ENCODE data around the gene KIF7. TPM values are rescaled to one million over a fixed set of nuclear protein-coding genes. Genes with fewer than 3 reads are reported as not detected.

KIF7 gene
- total and polyA plus RNA-seq, 2 donors, result 9.4 to 9.9 TPM

DNA sequence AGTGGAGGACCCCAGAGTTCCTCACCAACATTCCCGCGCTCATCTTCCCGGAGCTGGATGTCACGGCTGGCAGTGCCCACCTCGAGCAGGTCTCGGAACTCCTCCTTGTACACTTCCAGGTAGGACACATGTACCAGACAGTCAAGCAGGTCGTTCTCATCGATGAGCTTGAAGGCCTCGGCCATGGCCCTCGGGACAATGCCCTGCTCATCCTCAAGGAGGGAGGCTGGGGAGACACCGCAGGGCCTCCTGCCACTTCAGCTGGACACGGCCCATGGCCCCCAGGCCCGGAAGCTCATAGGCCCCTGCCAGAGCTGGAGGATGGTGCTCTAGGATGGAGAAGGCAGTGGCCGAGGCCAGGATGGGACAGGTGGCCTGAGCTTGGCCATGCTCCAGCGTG is 5.6 kb downstream of the KIF7 start:
- DNase-seq (ENCODE audit: extremely low spot score), result no peak
- Histone ChIP-seq H3K36me3 (ENCODE audit: insufficient read depth) (no peaks in the 10 kb centered on the region), H3K27ac (ENCODE audit: low read depth) (no peak overlapping the region), H3K4me1 (ENCODE audit: insufficient read depth) (no peaks in the 10 kb centered on the region), H3K4me3 (ENCODE audit: low read depth, low read length) (no peak overlapping the region)
- 91% methylated on average over 15 of the region's 15 CpGs for WGBS

DNA sequence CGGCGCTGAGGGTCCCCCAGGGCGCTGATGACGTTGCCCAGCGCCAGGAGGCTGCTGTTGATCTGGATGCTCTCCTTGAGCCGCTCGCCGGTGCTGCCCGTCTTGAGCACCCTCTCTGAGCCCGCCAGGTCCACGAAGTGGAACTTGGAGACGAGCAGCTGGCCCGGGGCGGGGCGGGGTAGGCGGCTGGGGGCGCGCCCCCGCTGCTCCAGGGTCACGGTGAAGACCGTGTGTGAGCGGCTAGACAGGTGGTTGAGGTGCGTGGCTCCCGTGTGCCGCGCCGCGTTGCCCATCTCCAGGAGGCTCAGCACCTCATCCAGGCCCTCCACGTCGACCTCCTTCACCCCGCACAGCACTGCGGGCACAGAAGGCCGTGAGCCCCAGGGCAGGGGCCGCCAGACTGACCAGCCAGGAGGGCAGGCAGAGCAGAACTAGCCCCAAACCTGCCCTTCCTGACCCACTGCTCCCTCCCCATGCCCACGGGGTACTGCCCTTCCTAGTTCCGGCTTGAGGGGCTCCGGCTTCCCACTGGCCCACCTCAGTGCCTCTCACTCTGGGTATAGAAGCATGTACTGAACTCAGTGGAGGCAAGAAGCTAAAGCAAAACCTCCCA is 6.1 kb downstream of the KIF7 start:
- Histone ChIP-seq H3K36me3 (ENCODE audit: insufficient read depth) (no peaks in the 10 kb centered on the region), H3K4me3 (ENCODE audit: low read depth, low read length) (no peak overlapping the region), H3K27ac (ENCODE audit: low read depth) (no peak overlapping the region), H3K4me1 (ENCODE audit: insufficient read depth) (no peaks in the 10 kb centered on the region)
- 97% methylated on average over 37 of the region's 37 CpGs for WGBS
- DNase-seq (ENCODE audit: extremely low spot score), result no peak

DNA sequence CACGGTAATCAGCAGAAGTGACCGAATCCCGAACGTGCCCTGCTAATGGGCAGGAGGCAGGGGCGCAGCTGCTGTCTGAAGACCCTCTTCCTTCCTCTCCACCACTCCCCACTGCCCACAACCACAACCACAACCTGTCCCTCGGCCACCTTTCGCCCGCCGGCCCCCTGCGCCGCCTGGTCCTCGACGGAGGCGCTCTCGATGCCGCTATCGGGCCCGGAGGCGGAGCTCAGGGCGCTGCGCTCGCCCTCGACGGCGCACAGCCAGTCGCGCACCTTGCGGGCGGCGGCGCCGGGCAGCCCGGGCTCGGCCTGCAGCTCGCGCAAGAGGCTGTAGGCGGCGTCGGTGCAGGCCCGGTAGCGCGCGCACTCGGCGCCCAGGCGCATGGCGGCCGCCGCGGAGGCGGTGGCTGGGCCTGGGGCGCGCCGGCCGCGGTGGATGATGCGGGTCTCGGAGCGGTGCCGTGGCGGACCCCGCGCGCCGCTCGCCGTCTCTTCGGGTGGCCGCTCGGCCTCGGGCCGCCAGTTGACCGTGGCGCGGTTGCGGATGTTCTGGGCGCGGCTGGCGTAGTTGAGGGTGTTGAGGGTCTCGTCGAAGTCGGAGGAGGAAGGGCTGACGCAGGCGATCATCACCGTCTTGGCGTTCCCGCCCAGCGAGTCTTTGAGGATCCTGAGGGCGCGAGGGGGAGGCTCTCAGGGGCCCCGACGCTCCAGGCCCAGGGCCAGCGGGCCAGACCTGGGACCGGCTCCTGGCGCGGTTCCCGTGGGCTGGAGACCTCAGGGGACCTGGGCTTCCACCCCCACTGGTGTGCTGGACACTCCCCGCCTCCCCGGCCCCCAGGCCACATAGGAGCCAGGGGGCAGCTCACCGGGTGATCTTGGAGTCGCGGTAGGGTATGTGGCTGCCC is 6.9 kb downstream of the KIF7 start:
- Histone ChIP-seq H3K27ac (ENCODE audit: low read depth) (no peak overlapping the region), H3K4me3 (ENCODE audit: low read depth, low read length) (no peak overlapping the region), H3K36me3 (ENCODE audit: insufficient read depth) (no peaks in the 10 kb centered on the region), H3K4me1 (ENCODE audit: insufficient read depth) (no peaks in the 10 kb centered on the region)
- 87% methylated on average over 102 of the region's 102 CpGs for WGBS
- no peak for DNase-seq (ENCODE audit: extremely low spot score)

DNA sequence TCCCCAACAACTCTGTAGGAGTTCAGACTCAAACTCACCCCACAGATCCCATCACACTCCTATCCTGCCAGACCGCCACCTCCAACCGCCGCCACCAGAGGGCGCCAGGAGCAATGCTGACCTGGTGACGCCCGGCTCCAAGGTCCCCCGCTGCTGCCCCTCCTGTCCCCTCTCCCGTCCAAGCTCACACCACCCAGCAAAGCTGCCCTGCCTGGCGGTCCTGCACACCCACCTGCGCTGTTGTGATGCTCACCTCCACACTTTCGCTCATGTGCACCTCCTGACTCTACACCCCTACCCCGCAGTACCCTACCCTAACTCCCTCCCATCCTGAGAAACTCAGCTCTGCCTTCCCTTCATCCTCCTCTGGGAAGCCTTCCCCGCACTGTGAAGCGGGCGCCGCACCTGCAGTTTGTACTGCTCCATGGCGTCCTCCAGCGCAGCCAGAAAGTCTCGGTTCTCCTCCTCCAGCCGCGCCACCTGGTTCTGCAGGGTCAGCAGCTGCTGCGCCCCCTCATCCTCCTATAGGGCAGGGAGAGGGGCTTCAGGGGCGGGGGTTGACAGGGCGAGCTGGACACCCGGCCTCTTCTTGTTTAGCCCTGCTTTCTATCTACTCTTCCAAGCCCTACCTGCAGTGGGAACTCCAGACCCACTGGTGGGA is 7.9 kb downstream of the KIF7 start:
- 57% methylated on average over 25 of the region's 25 CpGs for WGBS
- DNase-seq (ENCODE audit: extremely low spot score), result no peak
- no peak overlapping the region for H3K27ac ChIP-seq (ENCODE audit: low read depth)
- no peaks in the 10 kb centered on the region for H3K36me3 ChIP-seq (ENCODE audit: insufficient read depth)
- H3K4me3 ChIP-seq (ENCODE audit: low read depth, low read length), result no peak overlapping the region
- H3K4me1 ChIP-seq (ENCODE audit: insufficient read depth), result no peaks in the 10 kb centered on the region

DNA sequence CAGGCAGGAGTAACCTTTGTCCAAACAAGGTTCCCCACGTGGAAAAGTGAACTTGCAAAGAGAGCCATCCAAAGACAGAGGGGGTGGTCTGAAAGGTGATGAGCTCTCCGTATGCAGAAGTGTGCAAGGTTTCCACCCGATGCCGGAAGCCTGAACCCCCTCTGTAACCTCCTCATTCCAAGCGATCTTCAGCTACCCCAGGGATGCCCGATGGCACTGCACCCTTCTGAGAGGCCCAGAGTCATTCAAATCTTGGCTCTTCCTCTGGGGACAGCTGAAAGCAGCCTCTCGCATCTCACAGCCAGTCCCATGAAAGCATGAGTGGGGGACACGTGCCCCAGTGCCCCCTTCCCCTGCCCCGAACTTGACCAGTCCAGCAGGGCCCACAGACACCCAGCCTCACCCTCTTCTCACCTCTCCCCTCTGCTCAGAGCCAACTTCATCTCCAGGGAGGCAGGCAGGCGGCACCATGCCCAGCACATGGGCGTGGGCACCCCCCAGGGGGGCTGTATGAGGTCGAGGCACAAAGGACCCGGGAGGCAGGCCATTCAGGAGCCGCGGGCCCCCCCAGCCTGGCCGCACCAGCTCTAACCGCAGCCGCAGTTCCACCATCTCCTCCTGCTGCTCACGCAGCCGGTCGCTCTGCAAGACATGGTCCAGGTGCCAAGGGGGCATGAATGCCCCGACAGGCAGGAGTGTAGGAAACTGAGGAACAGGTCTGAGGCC is 8.7 kb downstream of the KIF7 start:
- H3K4me1 ChIP-seq (ENCODE audit: insufficient read depth), result no peaks in the 10 kb centered on the region
- no peak for DNase-seq (ENCODE audit: extremely low spot score)
- 87% methylated on average over 22 of the region's 22 CpGs for WGBS
- H3K36me3 ChIP-seq (ENCODE audit: insufficient read depth), result peaks cover 3% of the 10 kb centered on the region
- H3K4me3 ChIP-seq (ENCODE audit: low read depth, low read length), result no peak overlapping the region
- no peak overlapping the region for H3K27ac ChIP-seq (ENCODE audit: low read depth)

DNA sequence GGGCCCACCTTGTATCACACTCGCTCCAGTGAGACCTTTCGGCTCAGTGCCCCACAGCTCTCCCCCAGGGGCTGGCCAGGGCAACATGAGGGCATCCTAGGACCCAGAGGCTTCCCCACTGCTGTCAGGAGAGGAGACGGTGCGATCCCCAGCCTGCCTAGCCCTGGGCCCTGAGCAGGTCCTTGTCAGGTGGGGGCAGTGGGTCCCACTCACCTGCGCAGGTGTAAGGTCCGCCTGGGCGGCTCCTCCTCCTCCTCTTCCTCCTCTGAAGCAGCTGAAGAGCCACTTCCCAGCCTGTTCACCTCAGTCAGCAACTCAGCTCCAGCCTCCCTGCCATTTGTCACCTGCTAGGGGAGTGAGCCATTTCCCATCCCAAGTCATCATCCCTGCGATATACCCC is 9.6 kb downstream of the KIF7 start:
- Histone ChIP-seq H3K36me3 (ENCODE audit: insufficient read depth) (peaks cover 3% of the 10 kb centered on the region), H3K4me1 (ENCODE audit: insufficient read depth) (no peaks in the 10 kb centered on the region), H3K4me3 (ENCODE audit: low read depth, low read length) (no peak overlapping the region), H3K27ac (ENCODE audit: low read depth) (no peak overlapping the region)
- DNase-seq (ENCODE audit: extremely low spot score), result no peak
- 97% methylated on average over 8 of the region's 8 CpGs for WGBS

DNA sequence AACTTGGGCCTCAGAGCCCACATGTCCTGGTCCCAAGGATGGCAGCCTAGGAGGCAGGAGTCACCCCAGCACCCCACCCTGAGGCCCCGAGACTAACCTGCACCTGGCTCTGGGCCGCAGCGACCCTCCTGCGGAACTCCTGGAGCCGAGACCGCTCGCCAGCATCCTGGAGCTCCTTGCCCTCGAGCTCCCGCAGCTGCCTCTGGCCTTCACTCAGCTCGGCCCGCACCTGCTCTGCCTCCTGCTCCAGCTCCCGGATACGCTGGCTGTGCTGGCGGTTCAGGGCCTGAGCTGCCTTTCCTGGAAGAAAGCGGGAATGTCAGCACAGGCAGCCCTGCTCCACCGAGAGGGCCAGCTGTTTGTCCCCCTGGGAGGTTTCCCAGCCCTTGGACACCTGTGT is 13.2 kb downstream of the KIF7 start:
- 93% methylated on average over 16 of the region's 16 CpGs for WGBS
- DNase-seq (ENCODE audit: extremely low spot score), result no peak

DNA sequence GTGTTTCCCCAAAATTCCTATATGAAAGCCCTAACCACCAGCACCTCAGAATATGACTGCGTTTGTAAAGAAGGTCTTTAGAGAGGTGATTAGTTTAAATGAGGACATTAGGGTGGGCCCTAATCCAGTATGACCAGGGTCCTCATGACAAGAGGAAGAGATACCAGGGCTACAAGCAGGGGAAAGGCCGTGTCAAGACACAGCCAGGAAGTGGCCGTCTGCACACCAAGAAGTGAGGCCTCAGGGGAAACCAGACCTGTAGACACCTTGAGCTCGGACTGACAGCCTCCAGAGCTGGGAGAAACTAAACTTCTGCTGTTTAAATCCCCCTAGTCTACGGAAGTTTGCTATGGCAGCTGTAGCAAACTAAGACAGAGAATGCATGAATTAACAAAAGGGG is 14.2 kb downstream of the KIF7 start:
- 84% methylated on average over 5 of the region's 5 CpGs for WGBS
- H3K27ac ChIP-seq (ENCODE audit: low read depth), result no peak overlapping the region
- H3K4me3 ChIP-seq (ENCODE audit: low read depth, low read length), result no peak overlapping the region
- peaks cover 3% of the 10 kb centered on the region for H3K36me3 ChIP-seq (ENCODE audit: insufficient read depth)
- H3K4me1 ChIP-seq (ENCODE audit: insufficient read depth), result no peaks in the 10 kb centered on the region
- no peak for DNase-seq (ENCODE audit: extremely low spot score)

More for the DNA sequence above, 13.2 kb downstream of the KIF7 start:
- H3K36me3 ChIP-seq (ENCODE audit: insufficient read depth), result peaks cover 3% of the 10 kb centered on the region
- no peak overlapping the region for H3K27ac ChIP-seq (ENCODE audit: low read depth)
- no peaks in the 10 kb centered on the region for H3K4me1 ChIP-seq (ENCODE audit: insufficient read depth)
- no peak overlapping the region for H3K4me3 ChIP-seq (ENCODE audit: low read depth, low read length)

DNA sequence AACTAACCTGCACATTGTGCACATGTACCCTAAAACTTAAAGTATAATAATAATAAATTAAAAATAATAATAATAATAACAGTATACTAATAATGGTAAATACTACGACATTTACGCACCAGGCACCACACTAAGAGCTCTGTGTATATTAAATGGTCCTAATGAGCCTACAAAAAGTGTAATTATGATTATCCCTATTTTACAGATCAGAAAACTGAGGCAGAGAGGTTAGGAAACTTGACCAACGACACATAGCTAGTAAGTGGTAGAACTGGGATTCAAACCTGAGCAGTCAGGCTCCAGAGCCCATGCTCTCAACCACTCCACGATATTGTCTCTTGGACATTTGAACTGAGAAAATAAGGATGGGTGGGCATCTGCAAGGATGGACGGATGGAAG is 15.0 kb downstream of the KIF7 start:
- H3K4me3 ChIP-seq (ENCODE audit: low read depth, low read length), result no peak overlapping the region
- H3K4me1 ChIP-seq (ENCODE audit: insufficient read depth), result no peaks in the 10 kb centered on the region
- WGBS, result 96% methylated on average over 5 of the region's 5 CpGs
- H3K27ac ChIP-seq (ENCODE audit: low read depth), result no peak overlapping the region
- H3K36me3 ChIP-seq (ENCODE audit: insufficient read depth), result peaks cover 3% of the 10 kb centered on the region
- no peak for DNase-seq (ENCODE audit: extremely low spot score)

DNA sequence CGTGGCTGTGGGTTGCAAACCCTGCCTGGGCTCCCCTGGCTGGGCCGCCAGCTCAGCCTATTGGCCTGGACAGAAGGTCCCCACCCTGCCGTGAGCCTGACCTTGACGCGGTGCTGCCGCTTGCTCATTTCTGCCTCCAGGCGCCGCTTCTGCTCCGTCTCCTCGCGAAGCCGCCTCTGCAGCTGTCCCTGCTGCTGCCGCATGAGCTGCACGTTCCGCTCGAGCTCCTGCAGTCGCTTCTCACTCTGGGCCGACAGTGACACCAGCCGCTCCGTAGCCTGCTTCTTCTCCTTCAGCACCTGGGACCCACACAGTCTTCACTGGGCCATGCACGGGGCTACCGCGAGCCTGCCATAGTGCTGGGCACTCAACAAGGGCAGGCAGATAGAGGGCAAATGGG is 21.7 kb downstream of the KIF7 start:
- H3K36me3 ChIP-seq (ENCODE audit: insufficient read depth), result peaks cover 3% of the 10 kb centered on the region
- no peak overlapping the region for H3K4me3 ChIP-seq (ENCODE audit: low read depth, low read length)
- no peak overlapping the region for H3K27ac ChIP-seq (ENCODE audit: low read depth)
- H3K4me1 ChIP-seq (ENCODE audit: insufficient read depth), result no peaks in the 10 kb centered on the region
- DNase-seq (ENCODE audit: extremely low spot score), result no peak
- WGBS, result 97% methylated on average over 23 of the region's 23 CpGs

DNA sequence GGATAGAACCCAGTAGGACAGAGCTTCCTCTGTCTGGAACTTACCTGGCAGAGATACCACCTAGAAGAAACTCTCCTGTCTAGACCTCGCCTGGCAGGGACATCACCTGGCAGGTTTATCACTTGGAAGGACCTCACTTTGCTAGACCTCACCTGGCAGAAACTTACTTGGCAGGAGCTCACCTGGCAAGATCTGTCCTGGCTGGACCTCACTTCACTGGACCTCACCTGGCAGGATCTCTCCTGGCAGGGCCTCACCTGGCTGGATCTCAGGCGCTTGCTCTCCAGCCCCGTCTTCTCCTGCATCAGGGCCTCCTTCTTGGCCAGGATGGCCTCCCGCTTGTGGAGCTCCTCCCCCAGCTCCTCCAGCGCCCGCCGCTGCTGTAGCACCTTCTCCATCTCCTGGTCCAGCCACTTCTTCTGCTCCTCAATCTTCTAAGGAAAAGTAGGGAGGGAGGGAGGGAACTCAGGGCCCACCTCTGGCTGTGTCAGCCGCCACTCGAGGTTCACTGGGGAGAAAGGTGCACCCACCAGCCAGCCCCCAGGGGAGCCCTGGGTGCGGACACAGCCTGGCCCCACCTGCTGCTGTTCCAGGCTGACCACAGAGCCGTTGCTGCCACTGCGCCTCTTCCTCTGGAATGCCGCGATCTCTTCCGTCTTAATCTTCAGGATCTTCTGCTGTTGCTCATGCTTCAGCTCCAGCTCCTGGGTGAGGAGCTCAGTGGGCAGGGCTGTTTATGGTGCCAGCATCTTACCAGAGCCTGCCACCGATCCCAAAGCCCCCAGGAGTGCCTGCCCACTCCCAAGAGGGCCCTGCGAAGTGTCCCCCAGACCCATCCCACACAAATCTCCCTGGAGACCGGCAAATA is 22.5 kb downstream of the KIF7 start:
- Histone ChIP-seq H3K36me3 (ENCODE audit: insufficient read depth) (peaks cover 4% of the 10 kb centered on the region), H3K4me1 (ENCODE audit: insufficient read depth) (no peaks in the 10 kb centered on the region), H3K4me3 (ENCODE audit: low read depth, low read length) (no peak overlapping the region), H3K27ac (ENCODE audit: low read depth) (no peak overlapping the region)
- 96% methylated on average over 18 of the region's 18 CpGs for WGBS
- DNase-seq (ENCODE audit: extremely low spot score), result no peak

DNA sequence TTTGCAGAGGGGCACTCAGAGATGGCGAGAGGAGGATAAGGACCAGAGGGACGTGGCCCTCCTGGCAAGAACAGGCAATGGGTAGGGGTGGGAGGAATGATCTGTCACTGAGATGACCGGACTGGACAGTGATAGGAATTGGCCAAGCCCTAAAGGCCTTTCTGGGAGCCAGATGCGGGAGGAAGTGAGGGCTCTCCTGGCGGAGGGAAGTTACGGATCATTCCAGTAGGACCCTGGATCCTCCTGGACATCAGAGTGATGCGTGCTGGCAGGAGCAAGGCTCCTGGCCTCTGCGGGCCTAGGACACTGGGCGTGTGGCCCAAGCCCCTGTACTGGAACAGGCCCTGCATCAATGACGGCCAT is 23.4 kb downstream of the KIF7 start:
- WGBS, result 88% methylated on average over 10 of the region's 10 CpGs
- Histone ChIP-seq H3K4me1 (ENCODE audit: insufficient read depth) (no peaks in the 10 kb centered on the region), H3K36me3 (ENCODE audit: insufficient read depth) (peaks cover 4% of the 10 kb centered on the region), H3K27ac (ENCODE audit: low read depth) (no peak overlapping the region), H3K4me3 (ENCODE audit: low read depth, low read length) (no peak overlapping the region)
- no peak for DNase-seq (ENCODE audit: extremely low spot score)
